Measurements from ENCODE around the gene ZNF507. TPM values are rescaled to one million over a fixed set of nuclear protein-coding genes. Genes with fewer than 3 reads are reported as not detected.

The ZNF507 gene
- total RNA-seq, 1 donor from 2014 or later: 19.3 TPM

- Histone ChIP-seq H3K4me1 (no peaks in the 10 kb centered on the region), H3K9me3 (no peaks in the 10 kb centered on the region), H3K4me3 (no peak overlapping the region), H3K36me3 (no peaks in the 10 kb centered on the region), H3K27me3 (ENCODE audit: low read depth) (no peaks in the 10 kb centered on the region), H3K27ac (no peak overlapping the region)
- no peak for DNase-seq
- no peak for ATAC-seq
- TF ChIP-seq CTCF (IDR thresholded peaks at IDR 0.05): no peak
- intact Hi-C loops (cut with DNase I): no loop called here
Observed at GRCh38 chr19:32397671-32398101, 52.3 kb downstream of the ZNF507 start.

- H3K27ac ChIP-seq: no peak overlapping the region
- no peaks in the 10 kb centered on the region for H3K36me3 ChIP-seq
- no peak for TF ChIP-seq CTCF (IDR thresholded peaks at IDR 0.05)
- H3K27me3 ChIP-seq (ENCODE audit: low read depth): no peaks in the 10 kb centered on the region
- no peaks in the 10 kb centered on the region for H3K9me3 ChIP-seq
- peaks cover 19% of the 10 kb centered on the region for H3K4me1 ChIP-seq
- no peak overlapping the region for H3K4me3 ChIP-seq
- intact Hi-C loops (cut with DNase I): no loop called here
- DNase-seq: no peak
- no peak for ATAC-seq
Observed at GRCh38 chr19:32401992-32402391, 56.6 kb downstream of the ZNF507 start.

- DNase-seq: no peak
- intact Hi-C loops (cut with DNase I): no loop called here
- H3K4me3 ChIP-seq: no peak overlapping the region
Observed at GRCh38 chr19:32403291-32403995, 58.0 kb downstream of the ZNF507 start.

GRCh38 chr19:32404213-32404932 lies 59.0 kb downstream of the ZNF507 start:
- ATAC-seq (no peak), DNase-seq (no peak)
- Histone ChIP-seq H3K27me3 (ENCODE audit: low read depth) (no peaks in the 10 kb centered on the region), H3K27ac (peak overlapping the region; percentile 99), H3K9me3 (no peaks in the 10 kb centered on the region), H3K4me3 (peak overlapping the region; percentile 84), H3K4me1 (peaks cover 22% of the 10 kb centered on the region), H3K36me3 (peaks cover 6% of the 10 kb centered on the region)
- intact Hi-C loops (cut with DNase I): no loop called here
- TF ChIP-seq CTCF (IDR thresholded peaks at IDR 0.05): no peak

More at GRCh38 chr19:32403291-32403995, 58.0 kb downstream of the ZNF507 start:
- no peaks in the 10 kb centered on the region for H3K27me3 ChIP-seq (ENCODE audit: low read depth)
- H3K36me3 ChIP-seq: no peaks in the 10 kb centered on the region
- ATAC-seq: no peak
- H3K4me1 ChIP-seq: peaks cover 22% of the 10 kb centered on the region
- H3K9me3 ChIP-seq: no peaks in the 10 kb centered on the region
- TF ChIP-seq CTCF (IDR thresholded peaks at IDR 0.05): no peak
- no peak overlapping the region for H3K27ac ChIP-seq

- peak; percentile 61 to 71 for ATAC-seq
Observed at GRCh38 chr19:32404933-32405430, 59.6 kb downstream of the ZNF507 start.

More at GRCh38 chr19:32404933-32405430, 59.6 kb downstream of the ZNF507 start:
- Histone ChIP-seq H3K4me1 (peaks cover 22% of the 10 kb centered on the region), H3K27ac (peak overlapping the region; percentile 99), H3K4me3 (peak overlapping the region; percentile 84), H3K27me3 (ENCODE audit: low read depth) (no peaks in the 10 kb centered on the region), H3K36me3 (peaks cover 9% of the 10 kb centered on the region), H3K9me3 (no peaks in the 10 kb centered on the region)
- no peak for TF ChIP-seq CTCF (IDR thresholded peaks at IDR 0.05)
- intact Hi-C loops (cut with DNase I): no loop called here
- peak; percentile 77 for DNase-seq
